ENCODE measurements around the gene CYP4F22. TPM values are rescaled to one million over a fixed set of nuclear protein-coding genes. Genes with fewer than 3 reads are reported as not detected.

The CYP4F22 gene
- polyA plus RNA-seq, 3 donors: 0.08 to 1.1 (median 0.33) TPM

DNA sequence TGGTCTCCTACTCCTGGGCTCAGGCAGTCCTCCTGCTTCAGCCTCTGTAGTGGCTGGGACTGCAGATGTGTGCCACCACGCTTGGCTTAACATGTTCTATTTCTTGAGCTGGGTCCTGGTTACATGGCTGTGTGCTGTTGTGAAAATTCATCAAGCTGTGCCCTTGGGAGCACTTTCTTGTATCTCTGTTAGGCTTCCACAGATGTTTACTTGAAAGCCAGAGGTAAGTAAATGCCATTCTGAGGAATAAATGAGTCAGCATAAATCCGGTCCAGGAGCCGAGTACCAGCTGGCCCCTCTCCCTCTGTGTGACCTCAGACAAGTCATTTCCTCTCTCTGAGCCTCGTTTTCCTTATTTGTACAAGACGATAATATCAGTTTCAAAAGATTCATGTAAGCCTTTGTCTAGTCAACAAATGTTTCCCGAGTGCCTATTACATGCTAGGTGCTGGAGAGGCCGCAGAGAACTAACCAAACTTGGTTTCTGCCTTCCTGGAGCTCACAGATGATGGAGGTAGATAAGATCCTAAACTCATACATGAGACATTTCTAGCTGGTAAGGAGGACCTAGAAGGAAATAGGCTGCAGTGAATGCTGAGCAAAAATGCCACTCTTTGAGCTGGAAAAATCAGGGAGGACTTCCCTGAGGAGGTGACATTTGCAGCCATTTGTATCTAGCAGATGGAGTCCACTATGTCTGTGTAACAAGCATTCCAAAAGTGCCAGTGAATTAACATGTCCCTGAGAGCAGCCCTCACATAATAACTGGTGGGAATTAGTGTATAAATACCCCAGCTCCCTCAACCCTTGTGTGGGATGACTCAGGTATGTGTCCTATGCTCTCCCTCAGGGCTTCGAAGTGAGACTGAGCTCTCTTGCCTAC is 41.2 kb upstream of the CYP4F22 start:
- Histone ChIP-seq H3K4me3 (replicated peaks in 1 of 3; ENCODE audit: low read depth in 2 of 3, low read length in 3 of 3) (peak overlapping the region in 1 of 3 experiments; percentile 54), H3K9me3 (replicated peaks in 1 of 2; ENCODE audit: control insufficient read depth in 1 of 2, insufficient read depth in 1 of 2, low read length in 2 of 2) (no peaks in the 10 kb centered on the region), H3K4me1 (ENCODE audit: control insufficient read depth in 1 of 2, insufficient read depth in 2 of 2, low read length in 2 of 2) (peaks cover 48 to 60% of the 10 kb centered on the region in 2 donors), H3K27ac (ENCODE audit: low read depth in 1 of 2, low read length in 2 of 2) (peak overlapping the region in 1 of 2 donors; percentile 57), H3K9ac (ENCODE audit: insufficient read depth, low read length, poor library complexity, severe bottlenecking) (no peak overlapping the region), H3K4me2 (replicated peaks; ENCODE audit: extremely low read depth, low read length, poor library complexity, severe bottlenecking) (peak overlapping the region; percentile 58), H3K36me3 (replicated peaks in 1 of 2; ENCODE audit: control insufficient read depth in 1 of 2, insufficient read depth in 2 of 2, low read length in 2 of 2) (no peaks in the 10 kb centered on the region), H3K79me2 (ENCODE audit: insufficient read depth, low read length) (peaks cover 13% of the 10 kb centered on the region), H2AFZ (ENCODE audit: insufficient read depth, low read depth, low read length, poor library complexity, severe bottlenecking) (peak overlapping the region; percentile 32), H3K27me3 (ENCODE audit: control insufficient read depth in 2 of 2, insufficient read depth in 2 of 2, low read length in 2 of 2) (peaks cover 4 to 12% of the 10 kb centered on the region in 2 donors), H4K20me1 (ENCODE audit: insufficient read depth, low read length) (no peaks in the 10 kb centered on the region)
- Mint-ChIP-seq H3K27me3 (ENCODE audit: low read depth in 3 of 3) (peaks cover 23 to 37% (median 29%) of the 10 kb centered on the region in 3 donors), H3K4me3 (peak overlapping the region; percentile 12 to 64), H3K36me3 (peaks cover 7 to 12% of the 10 kb centered on the region in 2 donors), H3K9me3 (peaks cover 0 to 10% (median 3%) of the 10 kb centered on the region in 7 donors), H3K27ac (peak overlapping the region in 4 of 7 donors; percentile 18 to 80 (median 44)), H3K4me1 (peaks cover 57% of the 10 kb centered on the region)
- intact Hi-C loops (cut with micrococcal nuclease): no loop called here
- 40% methylated on average over 2 of the region's 8 CpGs for WGBS (ENCODE audit: insufficient coverage)
- peak; percentile 23 to 54 (median 53) for DNase-seq
- TF ChIP-seq, protein P1, sequence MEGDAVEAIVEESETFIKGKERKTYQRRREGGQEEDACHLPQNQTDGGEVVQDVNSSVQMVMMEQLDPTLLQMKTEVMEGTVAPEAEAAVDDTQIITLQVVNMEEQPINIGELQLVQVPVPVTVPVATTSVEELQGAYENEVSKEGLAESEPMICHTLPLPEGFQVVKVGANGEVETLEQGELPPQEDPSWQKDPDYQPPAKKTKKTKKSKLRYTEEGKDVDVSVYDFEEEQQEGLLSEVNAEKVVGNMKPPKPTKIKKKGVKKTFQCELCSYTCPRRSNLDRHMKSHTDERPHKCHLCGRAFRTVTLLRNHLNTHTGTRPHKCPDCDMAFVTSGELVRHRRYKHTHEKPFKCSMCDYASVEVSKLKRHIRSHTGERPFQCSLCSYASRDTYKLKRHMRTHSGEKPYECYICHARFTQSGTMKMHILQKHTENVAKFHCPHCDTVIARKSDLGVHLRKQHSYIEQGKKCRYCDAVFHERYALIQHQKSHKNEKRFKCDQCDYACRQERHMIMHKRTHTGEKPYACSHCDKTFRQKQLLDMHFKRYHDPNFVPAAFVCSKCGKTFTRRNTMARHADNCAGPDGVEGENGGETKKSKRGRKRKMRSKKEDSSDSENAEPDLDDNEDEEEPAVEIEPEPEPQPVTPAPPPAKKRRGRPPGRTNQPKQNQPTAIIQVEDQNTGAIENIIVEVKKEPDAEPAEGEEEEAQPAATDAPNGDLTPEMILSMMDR (IDR thresholded peaks at IDR 0.05): no peak

DNA sequence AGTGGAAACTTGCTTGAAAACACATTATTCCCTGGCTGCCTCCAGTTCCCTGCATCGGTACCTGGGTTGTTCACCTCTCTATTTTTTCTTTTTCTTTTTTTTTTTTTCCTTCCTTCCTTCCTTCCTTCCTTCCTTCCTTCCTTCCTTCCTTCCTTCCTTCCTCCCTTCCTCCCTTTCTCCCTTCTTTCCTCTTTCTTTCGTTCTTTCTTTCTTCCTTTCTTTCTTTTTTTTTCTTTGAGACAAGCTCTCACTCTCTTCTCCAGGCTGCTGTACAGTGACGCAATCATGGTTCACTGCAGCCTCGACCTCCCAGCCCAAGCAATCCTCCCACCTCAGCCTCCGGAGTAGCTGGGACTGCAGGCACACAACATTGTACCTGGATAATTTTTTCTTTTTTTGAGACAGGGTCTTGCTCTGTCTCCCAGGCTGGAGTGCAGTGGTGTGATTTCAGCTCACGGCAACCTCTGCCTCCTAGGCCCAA is 40.6 kb upstream of the CYP4F22 start:
- Mint-ChIP-seq H3K27me3 (ENCODE audit: low read depth in 3 of 3) (peaks cover 23 to 37% (median 29%) of the 10 kb centered on the region in 3 donors), H3K4me1 (peaks cover 57% of the 10 kb centered on the region), H3K27ac (peak overlapping the region in 3 of 7 donors; percentile 21 to 50 (median 30)), H3K9me3 (peaks cover 0 to 10% (median 3%) of the 10 kb centered on the region in 7 donors), H3K36me3 (peaks cover 3 to 11% of the 10 kb centered on the region in 2 donors), H3K4me3 (peak overlapping the region in 1 of 2 donors; percentile 69)
- no peaks in the 10 kb centered on the region for H4K20me1 ChIP-seq (ENCODE audit: insufficient read depth, low read length)
- intact Hi-C loops (cut with micrococcal nuclease): no loop called here
- H3K9ac ChIP-seq (ENCODE audit: insufficient read depth, low read length, poor library complexity, severe bottlenecking): no peak overlapping the region
- TF ChIP-seq, protein P1 (IDR thresholded peaks at IDR 0.05): no peak
- no peak for DNase-seq
- peaks cover 48 to 58% of the 10 kb centered on the region in 2 donors for H3K4me1 ChIP-seq (ENCODE audit: control insufficient read depth in 1 of 2, insufficient read depth in 2 of 2, low read length in 2 of 2)
- H3K4me2 ChIP-seq (replicated peaks; ENCODE audit: extremely low read depth, low read length, poor library complexity, severe bottlenecking): no peak overlapping the region
- H3K79me2 ChIP-seq (ENCODE audit: insufficient read depth, low read length): peaks cover 13% of the 10 kb centered on the region
- H3K9me3 ChIP-seq (replicated peaks in 1 of 2; ENCODE audit: control insufficient read depth in 1 of 2, insufficient read depth in 1 of 2, low read length in 2 of 2): no peaks in the 10 kb centered on the region
- no peak overlapping the region for H3K27ac ChIP-seq (ENCODE audit: low read depth in 1 of 2, low read length in 2 of 2)
- H3K36me3 ChIP-seq (replicated peaks in 1 of 2; ENCODE audit: control insufficient read depth in 1 of 2, insufficient read depth in 2 of 2, low read length in 2 of 2): no peaks in the 10 kb centered on the region
- H3K27me3 ChIP-seq (ENCODE audit: control insufficient read depth in 2 of 2, insufficient read depth in 2 of 2, low read length in 2 of 2): peaks cover 4 to 12% of the 10 kb centered on the region in 2 donors
- no peak overlapping the region for H2AFZ ChIP-seq (ENCODE audit: insufficient read depth, low read depth, low read length, poor library complexity, severe bottlenecking)
- WGBS (ENCODE audit: insufficient coverage): 62% methylated on average over 3 of the region's 6 CpGs
- H3K4me3 ChIP-seq (replicated peaks in 1 of 3; ENCODE audit: low read depth in 2 of 3, low read length in 3 of 3): no peak overlapping the region

Data from CD14-positive monocyte (primary cell).